ENCODE measurements around the gene COL5A1. TPM values are rescaled to one million over a fixed set of nuclear protein-coding genes. Genes with fewer than 3 reads are reported as not detected.

COL5A1 gene
- polyA plus RNA-seq, 3 donors: 0.01 TPM; not detected in 2

GRCh38 chr9:134784577-134785305, 143.1 kb downstream of the COL5A1 start:
- Histone ChIP-seq H3K27me3 (ENCODE audit: control insufficient read depth in 2 of 2, insufficient read depth in 2 of 2, low read length in 2 of 2) (peaks cover 0 to 10% of the 10 kb centered on the region in 2 donors), H2AFZ (ENCODE audit: insufficient read depth, low read depth, low read length, poor library complexity, severe bottlenecking) (no peak overlapping the region), H3K4me2 (replicated peaks; ENCODE audit: extremely low read depth, low read length, poor library complexity, severe bottlenecking) (no peak overlapping the region), H3K79me2 (ENCODE audit: insufficient read depth, low read length) (no peaks in the 10 kb centered on the region), H3K27ac (ENCODE audit: low read depth in 1 of 2, low read length in 2 of 2) (no peak overlapping the region), H4K20me1 (ENCODE audit: insufficient read depth, low read length) (no peaks in the 10 kb centered on the region), H3K4me3 (replicated peaks in 1 of 3; ENCODE audit: low read depth in 2 of 3, low read length in 3 of 3) (no peak overlapping the region), H3K9ac (ENCODE audit: insufficient read depth, low read length, poor library complexity, severe bottlenecking) (no peak overlapping the region), H3K36me3 (replicated peaks in 1 of 2; ENCODE audit: control insufficient read depth in 1 of 2, insufficient read depth in 2 of 2, low read length in 2 of 2) (no peaks in the 10 kb centered on the region), H3K9me3 (replicated peaks in 1 of 2; ENCODE audit: control insufficient read depth in 1 of 2, insufficient read depth in 1 of 2, low read length in 2 of 2) (no peaks in the 10 kb centered on the region), H3K4me1 (ENCODE audit: control insufficient read depth in 1 of 2, insufficient read depth in 2 of 2, low read length in 2 of 2) (no peaks in the 10 kb centered on the region)
- intact Hi-C loops (cut with micrococcal nuclease): no loop called here
- Mint-ChIP-seq H3K36me3 (no peaks in the 10 kb centered on the region), H3K27me3 (ENCODE audit: low read depth in 3 of 3) (peaks cover 15 to 34% (median 19%) of the 10 kb centered on the region in 3 donors), H3K4me1 (no peaks in the 10 kb centered on the region), H3K27ac (no peak overlapping the region), H3K9me3 (no peaks in the 10 kb centered on the region), H3K4me3 (no peak overlapping the region)
- no peak for DNase-seq
- TF ChIP-seq CTCF (IDR thresholded peaks at IDR 0.05): no peak
- 81% methylated on average over 16 of the region's 23 CpGs for WGBS (ENCODE audit: insufficient coverage)

DNA sequence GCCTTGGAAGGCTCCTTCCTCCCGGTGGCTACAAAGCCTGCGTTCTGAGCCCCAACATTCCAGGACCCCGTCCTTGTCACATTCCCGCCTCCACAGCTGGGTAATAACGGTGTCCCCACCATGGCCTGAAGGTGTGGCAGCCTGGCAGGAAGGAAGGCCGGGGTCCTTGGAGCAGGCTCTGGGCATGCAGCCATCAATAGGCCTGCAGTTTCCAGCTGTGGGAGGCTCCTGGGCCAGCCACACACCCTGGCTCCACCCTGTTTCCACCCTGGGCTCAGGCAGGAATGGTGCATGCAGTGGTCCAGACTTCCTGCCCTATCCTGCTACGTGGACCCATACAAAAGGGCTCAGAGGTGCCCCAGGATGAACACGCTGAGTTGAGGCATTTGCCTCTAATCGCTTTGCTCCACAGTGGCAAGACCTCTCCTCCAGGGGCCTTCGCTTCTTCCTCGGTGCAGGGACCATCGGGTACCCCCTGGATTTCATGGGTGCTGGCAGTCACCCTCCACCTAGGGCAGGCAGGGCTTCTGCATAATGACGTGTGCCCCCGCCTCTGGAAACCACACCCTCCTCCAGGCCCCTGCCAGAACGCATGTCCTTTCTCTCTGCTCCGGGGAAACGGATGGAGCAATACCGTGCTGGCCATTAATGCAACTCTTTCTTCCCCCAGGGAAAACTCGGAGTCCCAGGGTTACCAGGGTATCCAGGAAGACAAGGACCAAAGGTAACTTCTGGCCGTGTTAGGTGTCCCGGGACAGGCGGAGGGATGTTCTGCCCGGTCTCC, 143.9 kb downstream of the COL5A1 start:
- Histone ChIP-seq H3K27ac (ENCODE audit: low read depth in 1 of 2, low read length in 2 of 2) (no peak overlapping the region), H3K9ac (ENCODE audit: insufficient read depth, low read length, poor library complexity, severe bottlenecking) (no peak overlapping the region), H3K4me1 (ENCODE audit: control insufficient read depth in 1 of 2, insufficient read depth in 2 of 2, low read length in 2 of 2) (no peaks in the 10 kb centered on the region), H3K4me2 (replicated peaks; ENCODE audit: extremely low read depth, low read length, poor library complexity, severe bottlenecking) (no peak overlapping the region), H3K36me3 (replicated peaks in 1 of 2; ENCODE audit: control insufficient read depth in 1 of 2, insufficient read depth in 2 of 2, low read length in 2 of 2) (no peaks in the 10 kb centered on the region), H3K4me3 (replicated peaks in 1 of 3; ENCODE audit: low read depth in 2 of 3, low read length in 3 of 3) (no peak overlapping the region), H3K27me3 (ENCODE audit: control insufficient read depth in 2 of 2, insufficient read depth in 2 of 2, low read length in 2 of 2) (peaks cover 0 to 10% of the 10 kb centered on the region in 2 donors), H4K20me1 (ENCODE audit: insufficient read depth, low read length) (no peaks in the 10 kb centered on the region), H3K9me3 (replicated peaks in 1 of 2; ENCODE audit: control insufficient read depth in 1 of 2, insufficient read depth in 1 of 2, low read length in 2 of 2) (no peaks in the 10 kb centered on the region), H3K79me2 (ENCODE audit: insufficient read depth, low read length) (no peaks in the 10 kb centered on the region), H2AFZ (ENCODE audit: insufficient read depth, low read depth, low read length, poor library complexity, severe bottlenecking) (no peak overlapping the region)
- intact Hi-C loops (cut with micrococcal nuclease): no loop called here
- Mint-ChIP-seq H3K27me3 (ENCODE audit: low read depth in 3 of 3) (peaks cover 14 to 33% (median 18%) of the 10 kb centered on the region in 3 donors), H3K27ac (no peak overlapping the region), H3K36me3 (no peaks in the 10 kb centered on the region), H3K4me3 (no peak overlapping the region), H3K4me1 (no peaks in the 10 kb centered on the region), H3K9me3 (no peaks in the 10 kb centered on the region)
- WGBS (ENCODE audit: insufficient coverage): 88% methylated on average over 23 of the region's 23 CpGs
- DNase-seq: no peak
- no peak for TF ChIP-seq CTCF (IDR thresholded peaks at IDR 0.05)

Data from CD14-positive monocyte (primary cell).